HG02642 (cell line): Measurements from ENCODE around the gene HEG1.

ENCODE experiments used
- ATAC-seq: cut with Tn5 transposase; IDR thresholded peaks from one replicate; pipeline ENCODE4 v1.9.1; 2021; ENCODE audit warnings: mild to moderate bottlenecking; ENCODE audit not compliant: unreplicated experiment, poor library complexity

HEG1 gene

GRCh38 chr3:124998247-124998630 is 57.6 kb downstream of the HEG1 start:
- no peak for ATAC-seq

- ATAC-seq: no peak
These were observed 58.2 kb downstream of the HEG1 start for GRCh38 chr3:124997303-124998246.

GRCh38 chr3:124995460-124995994 is 60.3 kb downstream of the HEG1 start:
- ATAC-seq: no peak

- ATAC-seq: no peak
These were observed 62.3 kb downstream of the HEG1 start for GRCh38 chr3:124993466-124993865.

GRCh38 chr3:124992041-124992440 is 63.8 kb downstream of the HEG1 start:
- no peak for ATAC-seq

GRCh38 chr3:124986192-124987143 is 69.3 kb downstream of the HEG1 start:
- ATAC-seq: no peak

- ATAC-seq: no peak
These were observed 70.4 kb downstream of the HEG1 start for GRCh38 chr3:124985349-124985748.

- no peak for ATAC-seq
These were observed 71.0 kb downstream of the HEG1 start for GRCh38 chr3:124984754-124985153.

GRCh38 chr3:124982855-124983254 is 72.9 kb downstream of the HEG1 start:
- ATAC-seq: no peak

GRCh38 chr3:124981472-124981871 is 74.3 kb downstream of the HEG1 start:
- no peak for ATAC-seq

- ATAC-seq: no peak
These were observed 77.2 kb downstream of the HEG1 start for GRCh38 chr3:124978627-124979026.

GRCh38 chr3:124976383-124976782 is 79.4 kb downstream of the HEG1 start:
- ATAC-seq: no peak

- no peak for ATAC-seq
These were observed 81.1 kb downstream of the HEG1 start for GRCh38 chr3:124974691-124975090.

- no peak for ATAC-seq
These were observed 82.5 kb downstream of the HEG1 start for GRCh38 chr3:124973290-124973689.

- no peak for ATAC-seq
These were observed 83.3 kb downstream of the HEG1 start for GRCh38 chr3:124972457-124972856.

GRCh38 chr3:124969963-124970722 is 85.7 kb downstream of the HEG1 start:
- ATAC-seq: no peak

- no peak for ATAC-seq
These were observed 86.6 kb downstream of the HEG1 start for GRCh38 chr3:124969190-124969589.

- no peak for ATAC-seq
These were observed 87.8 kb downstream of the HEG1 start for GRCh38 chr3:124967964-124968363.

GRCh38 chr3:124966521-124967445 is 89.0 kb downstream of the HEG1 start:
- no peak for ATAC-seq
